Measurements from ENCODE around the gene PUM2. TPM values are rescaled to one million over a fixed set of nuclear protein-coding genes. Genes with fewer than 3 reads are reported as not detected.

PUM2 gene
- total and polyA plus RNA-seq, 2 of the 13 experiments (the other 11 are each of a cell fraction or from before 2014, with no cell fraction given): 69.6 to 69.8 TPM

DNA sequence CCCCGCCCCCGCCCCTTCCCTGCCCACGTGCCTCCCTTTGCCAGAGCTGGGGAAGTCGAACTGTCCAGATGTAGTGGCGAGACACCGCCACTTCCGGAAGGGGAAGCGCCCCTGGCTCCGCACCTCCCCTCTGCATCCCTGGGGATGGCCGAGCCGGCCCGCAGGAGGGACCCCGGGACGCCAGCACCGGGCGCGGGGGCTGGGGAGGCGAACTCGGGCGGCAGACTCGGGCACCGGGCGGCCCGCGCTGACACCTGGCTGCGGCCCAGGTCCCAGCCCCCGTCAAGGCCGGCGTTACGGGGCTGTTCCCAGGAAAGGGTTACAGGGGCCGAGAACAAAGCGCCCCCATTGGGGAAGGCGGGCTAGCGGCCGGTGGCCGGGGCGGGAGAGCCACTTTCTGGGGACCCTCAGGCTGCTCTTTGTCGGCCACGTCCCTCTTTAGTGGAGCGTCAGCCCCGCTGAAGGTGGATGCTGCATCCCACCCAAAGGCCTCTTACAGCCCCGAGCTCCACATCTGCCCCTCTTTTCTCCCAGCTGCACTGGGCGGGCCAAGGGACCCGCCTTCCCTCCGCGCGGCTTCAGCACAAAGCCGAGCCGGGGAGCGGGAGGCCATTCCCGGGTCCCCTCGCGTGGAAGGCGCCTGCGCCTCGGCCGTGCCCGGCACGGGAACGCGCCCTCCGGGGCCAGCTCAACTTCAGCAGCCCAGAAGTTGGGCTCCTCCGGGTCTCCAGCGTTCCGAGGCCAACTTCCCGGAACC, 127.1 kb downstream of the PUM2 start (continued):
- TF ChIP-seq, protein P1, sequence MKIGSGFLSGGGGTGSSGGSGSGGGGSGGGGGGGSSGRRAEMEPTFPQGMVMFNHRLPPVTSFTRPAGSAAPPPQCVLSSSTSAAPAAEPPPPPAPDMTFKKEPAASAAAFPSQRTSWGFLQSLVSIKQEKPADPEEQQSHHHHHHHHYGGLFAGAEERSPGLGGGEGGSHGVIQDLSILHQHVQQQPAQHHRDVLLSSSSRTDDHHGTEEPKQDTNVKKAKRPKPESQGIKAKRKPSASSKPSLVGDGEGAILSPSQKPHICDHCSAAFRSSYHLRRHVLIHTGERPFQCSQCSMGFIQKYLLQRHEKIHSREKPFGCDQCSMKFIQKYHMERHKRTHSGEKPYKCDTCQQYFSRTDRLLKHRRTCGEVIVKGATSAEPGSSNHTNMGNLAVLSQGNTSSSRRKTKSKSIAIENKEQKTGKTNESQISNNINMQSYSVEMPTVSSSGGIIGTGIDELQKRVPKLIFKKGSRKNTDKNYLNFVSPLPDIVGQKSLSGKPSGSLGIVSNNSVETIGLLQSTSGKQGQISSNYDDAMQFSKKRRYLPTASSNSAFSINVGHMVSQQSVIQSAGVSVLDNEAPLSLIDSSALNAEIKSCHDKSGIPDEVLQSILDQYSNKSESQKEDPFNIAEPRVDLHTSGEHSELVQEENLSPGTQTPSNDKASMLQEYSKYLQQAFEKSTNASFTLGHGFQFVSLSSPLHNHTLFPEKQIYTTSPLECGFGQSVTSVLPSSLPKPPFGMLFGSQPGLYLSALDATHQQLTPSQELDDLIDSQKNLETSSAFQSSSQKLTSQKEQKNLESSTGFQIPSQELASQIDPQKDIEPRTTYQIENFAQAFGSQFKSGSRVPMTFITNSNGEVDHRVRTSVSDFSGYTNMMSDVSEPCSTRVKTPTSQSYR (CRISPR knock-in tag; IDR thresholded peaks at IDR 0.05; ENCODE audit: borderline replicate concordance): peak; percentile 10; the same call in 1 of the 2 replicates
- TF ChIP-seq ZNF430 (CRISPR knock-in tag; IDR thresholded peaks at IDR 0.05) (no peak), JUND (CRISPR knock-in tag; IDR thresholded peaks at IDR 0.05) (no peak), ZBTB3 (CRISPR knock-in tag; IDR thresholded peaks at IDR 0.05; ENCODE audit: borderline replicate concordance, low read depth) (no peak), NFATC3 (CRISPR knock-in tag; IDR thresholded peaks at IDR 0.05) (0 out of 2 replicates have a peak, but pooled peaks have one; percentile 59), KLF13 (CRISPR knock-in tag; IDR thresholded peaks at IDR 0.05) (no peak), ZNF619 (CRISPR knock-in tag; IDR thresholded peaks at IDR 0.05) (no peak), SPEN (CRISPR knock-in tag; IDR thresholded peaks at IDR 0.05; ENCODE audit: low read depth) (peak; percentile 47), FOSL1 (CRISPR knock-in tag; IDR thresholded peaks at IDR 0.05; ENCODE audit: borderline replicate concordance) (no peak), ZNF747 (CRISPR knock-in tag; IDR thresholded peaks at IDR 0.05; ENCODE audit: borderline replicate concordance) (0 out of 2 replicates have a peak, but pooled peaks have one; percentile 63), CENPX (CRISPR knock-in tag; IDR thresholded peaks at IDR 0.05) (no peak), ZNF235 (CRISPR knock-in tag; IDR thresholded peaks at IDR 0.05; ENCODE audit: borderline replicate concordance) (no peak; the same call in 1 of the 2 replicates), ZNF720 (CRISPR knock-in tag; IDR thresholded peaks at IDR 0.05) (no peak), ZNF670 (CRISPR knock-in tag; IDR thresholded peaks at IDR 0.05; ENCODE audit: borderline replicate concordance) (0 out of 2 replicates have a peak, but pooled peaks have one; percentile 83)
- TF ChIP-seq, protein P2, sequence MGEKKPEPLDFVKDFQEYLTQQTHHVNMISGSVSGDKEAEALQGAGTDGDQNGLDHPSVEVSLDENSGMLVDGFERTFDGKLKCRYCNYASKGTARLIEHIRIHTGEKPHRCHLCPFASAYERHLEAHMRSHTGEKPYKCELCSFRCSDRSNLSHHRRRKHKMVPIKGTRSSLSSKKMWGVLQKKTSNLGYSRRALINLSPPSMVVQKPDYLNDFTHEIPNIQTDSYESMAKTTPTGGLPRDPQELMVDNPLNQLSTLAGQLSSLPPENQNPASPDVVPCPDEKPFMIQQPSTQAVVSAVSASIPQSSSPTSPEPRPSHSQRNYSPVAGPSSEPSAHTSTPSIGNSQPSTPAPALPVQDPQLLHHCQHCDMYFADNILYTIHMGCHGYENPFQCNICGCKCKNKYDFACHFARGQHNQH (CRISPR knock-in tag; IDR thresholded peaks at IDR 0.05): no peak
- TF ChIP-seq, protein P3, sequence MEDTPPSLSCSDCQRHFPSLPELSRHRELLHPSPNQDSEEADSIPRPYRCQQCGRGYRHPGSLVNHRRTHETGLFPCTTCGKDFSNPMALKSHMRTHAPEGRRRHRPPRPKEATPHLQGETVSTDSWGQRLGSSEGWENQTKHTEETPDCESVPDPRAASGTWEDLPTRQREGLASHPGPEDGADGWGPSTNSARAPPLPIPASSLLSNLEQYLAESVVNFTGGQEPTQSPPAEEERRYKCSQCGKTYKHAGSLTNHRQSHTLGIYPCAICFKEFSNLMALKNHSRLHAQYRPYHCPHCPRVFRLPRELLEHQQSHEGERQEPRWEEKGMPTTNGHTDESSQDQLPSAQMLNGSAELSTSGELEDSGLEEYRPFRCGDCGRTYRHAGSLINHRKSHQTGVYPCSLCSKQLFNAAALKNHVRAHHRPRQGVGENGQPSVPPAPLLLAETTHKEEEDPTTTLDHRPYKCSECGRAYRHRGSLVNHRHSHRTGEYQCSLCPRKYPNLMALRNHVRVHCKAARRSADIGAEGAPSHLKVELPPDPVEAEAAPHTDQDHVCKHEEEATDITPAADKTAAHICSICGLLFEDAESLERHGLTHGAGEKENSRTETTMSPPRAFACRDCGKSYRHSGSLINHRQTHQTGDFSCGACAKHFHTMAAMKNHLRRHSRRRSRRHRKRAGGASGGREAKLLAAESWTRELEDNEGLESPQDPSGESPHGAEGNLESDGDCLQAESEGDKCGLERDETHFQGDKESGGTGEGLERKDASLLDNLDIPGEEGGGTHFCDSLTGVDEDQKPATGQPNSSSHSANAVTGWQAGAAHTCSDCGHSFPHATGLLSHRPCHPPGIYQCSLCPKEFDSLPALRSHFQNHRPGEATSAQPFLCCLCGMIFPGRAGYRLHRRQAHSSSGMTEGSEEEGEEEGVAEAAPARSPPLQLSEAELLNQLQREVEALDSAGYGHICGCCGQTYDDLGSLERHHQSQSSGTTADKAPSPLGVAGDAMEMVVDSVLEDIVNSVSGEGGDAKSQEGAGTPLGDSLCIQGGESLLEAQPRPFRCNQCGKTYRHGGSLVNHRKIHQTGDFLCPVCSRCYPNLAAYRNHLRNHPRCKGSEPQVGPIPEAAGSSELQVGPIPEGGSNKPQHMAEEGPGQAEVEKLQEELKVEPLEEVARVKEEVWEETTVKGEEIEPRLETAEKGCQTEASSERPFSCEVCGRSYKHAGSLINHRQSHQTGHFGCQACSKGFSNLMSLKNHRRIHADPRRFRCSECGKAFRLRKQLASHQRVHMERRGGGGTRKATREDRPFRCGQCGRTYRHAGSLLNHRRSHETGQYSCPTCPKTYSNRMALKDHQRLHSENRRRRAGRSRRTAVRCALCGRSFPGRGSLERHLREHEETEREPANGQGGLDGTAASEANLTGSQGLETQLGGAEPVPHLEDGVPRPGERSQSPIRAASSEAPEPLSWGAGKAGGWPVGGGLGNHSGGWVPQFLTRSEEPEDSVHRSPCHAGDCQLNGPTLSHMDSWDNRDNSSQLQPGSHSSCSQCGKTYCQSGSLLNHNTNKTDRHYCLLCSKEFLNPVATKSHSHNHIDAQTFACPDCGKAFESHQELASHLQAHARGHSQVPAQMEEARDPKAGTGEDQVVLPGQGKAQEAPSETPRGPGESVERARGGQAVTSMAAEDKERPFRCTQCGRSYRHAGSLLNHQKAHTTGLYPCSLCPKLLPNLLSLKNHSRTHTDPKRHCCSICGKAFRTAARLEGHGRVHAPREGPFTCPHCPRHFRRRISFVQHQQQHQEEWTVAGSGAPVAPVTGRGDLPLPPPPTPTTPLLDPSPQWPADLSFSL (CRISPR knock-in tag; IDR thresholded peaks at IDR 0.05): no peak
